Lower lobe of right lung (tissue), 2 donors: ENCODE results near the gene CREB3L2. TPM values are rescaled to one million over a fixed set of nuclear protein-coding genes. Genes with fewer than 3 reads are reported as not detected.

ENCODE experiments used
- ATAC-seq, 2 donors: fragments of 200-7000 bp; cut with Tn5 transposase; one replicate each; pipeline ENCODE4 v1.9.1; 2020 to 2022; ENCODE audit warnings: mild to moderate bottlenecking in 2 of 2, moderate library complexity in 2 of 2
- DNase-seq: peaks from one replicate; pipeline ENCODE4 v3.0.0-alpha.2; 2020
- H3K27ac ChIP-seq: fragments of 200-600 bp; one replicate; pipeline ENCODE4 v1.8.0; 2022
- H3K27me3 ChIP-seq: fragments of 200-600 bp; one replicate; pipeline ENCODE4 v1.8.0; 2022; ENCODE audit warnings: low read depth
- H3K36me3 ChIP-seq: fragments of 200-600 bp; one replicate; pipeline ENCODE4 v1.8.0; 2022; ENCODE audit warnings: mild to moderate bottlenecking
- H3K4me1 ChIP-seq: fragments of 200-600 bp; one replicate; pipeline ENCODE4 v1.8.0; 2022
- H3K4me3 ChIP-seq: fragments of 200-600 bp; one replicate; pipeline ENCODE4 v1.8.0; 2022; ENCODE audit warnings: mild to moderate bottlenecking
- H3K9me3 ChIP-seq: fragments of 200-600 bp; one replicate; pipeline ENCODE4 v1.8.0; 2022
- intact Hi-C: fragments of 100-400 bp; cut with DNase I; formaldehyde crosslinking; loops from one replicate; pipeline ENCODE4 v1.11.0; 2022
- total RNA-seq: library from RNA; stranded (reverse); fragmentation: NEBNext Ultra II Directional; extraction: Animal tissue kit (Norgen Biotek cat#: 25700); gene quantifications from one replicate; pipeline ENCODE4 v1.2.1, GENCODE V29; 2021
- TF ChIP-seq, protein P1 (sequence below): fragments of 200-600 bp; IDR thresholded peaks from one replicate; pipeline ENCODE4 v1.8.0; 2022; ENCODE audit warnings: antibody characterized with exemption, mild to moderate bottlenecking
- donor health status: DM: no; HTN: yes; CAD: no; lungs with severe emphysema.

CREB3L2 gene
- total RNA-seq, 1 donor from 2014 or later, result 48.9 TPM

DNA sequence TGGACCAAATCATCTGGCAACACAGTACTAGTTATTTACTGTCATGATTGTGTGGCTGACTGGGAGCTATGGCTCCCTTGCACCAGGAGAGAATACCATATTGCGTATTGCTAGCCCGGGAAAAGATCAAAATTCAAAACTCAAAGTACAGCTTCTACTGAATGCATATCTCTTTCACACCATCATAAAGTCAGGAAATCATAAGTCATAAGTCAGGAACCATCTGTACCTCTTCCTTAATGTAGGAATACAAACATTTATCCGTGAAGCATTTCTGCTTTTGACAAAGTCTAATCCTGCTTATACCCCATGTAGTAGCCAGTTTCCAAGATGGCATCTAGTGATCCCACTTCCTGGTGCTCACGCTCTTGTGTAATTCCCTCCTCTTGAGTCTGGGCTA lies 2.2 kb upstream of the CREB3L2 start:
- no peaks in the 10 kb centered on the region for H3K9me3 ChIP-seq
- no peak for ATAC-seq
- no peaks in the 10 kb centered on the region for H3K27me3 ChIP-seq
- no peak for DNase-seq
- no peaks in the 10 kb centered on the region for H3K36me3 ChIP-seq
- H3K4me1 ChIP-seq, result peaks cover 21% of the 10 kb centered on the region
- TF ChIP-seq, protein P1, sequence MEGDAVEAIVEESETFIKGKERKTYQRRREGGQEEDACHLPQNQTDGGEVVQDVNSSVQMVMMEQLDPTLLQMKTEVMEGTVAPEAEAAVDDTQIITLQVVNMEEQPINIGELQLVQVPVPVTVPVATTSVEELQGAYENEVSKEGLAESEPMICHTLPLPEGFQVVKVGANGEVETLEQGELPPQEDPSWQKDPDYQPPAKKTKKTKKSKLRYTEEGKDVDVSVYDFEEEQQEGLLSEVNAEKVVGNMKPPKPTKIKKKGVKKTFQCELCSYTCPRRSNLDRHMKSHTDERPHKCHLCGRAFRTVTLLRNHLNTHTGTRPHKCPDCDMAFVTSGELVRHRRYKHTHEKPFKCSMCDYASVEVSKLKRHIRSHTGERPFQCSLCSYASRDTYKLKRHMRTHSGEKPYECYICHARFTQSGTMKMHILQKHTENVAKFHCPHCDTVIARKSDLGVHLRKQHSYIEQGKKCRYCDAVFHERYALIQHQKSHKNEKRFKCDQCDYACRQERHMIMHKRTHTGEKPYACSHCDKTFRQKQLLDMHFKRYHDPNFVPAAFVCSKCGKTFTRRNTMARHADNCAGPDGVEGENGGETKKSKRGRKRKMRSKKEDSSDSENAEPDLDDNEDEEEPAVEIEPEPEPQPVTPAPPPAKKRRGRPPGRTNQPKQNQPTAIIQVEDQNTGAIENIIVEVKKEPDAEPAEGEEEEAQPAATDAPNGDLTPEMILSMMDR, result no peak
- H3K4me3 ChIP-seq, result no peak overlapping the region
- intact Hi-C loops, result no loop called here
- no peak overlapping the region for H3K27ac ChIP-seq

DNA sequence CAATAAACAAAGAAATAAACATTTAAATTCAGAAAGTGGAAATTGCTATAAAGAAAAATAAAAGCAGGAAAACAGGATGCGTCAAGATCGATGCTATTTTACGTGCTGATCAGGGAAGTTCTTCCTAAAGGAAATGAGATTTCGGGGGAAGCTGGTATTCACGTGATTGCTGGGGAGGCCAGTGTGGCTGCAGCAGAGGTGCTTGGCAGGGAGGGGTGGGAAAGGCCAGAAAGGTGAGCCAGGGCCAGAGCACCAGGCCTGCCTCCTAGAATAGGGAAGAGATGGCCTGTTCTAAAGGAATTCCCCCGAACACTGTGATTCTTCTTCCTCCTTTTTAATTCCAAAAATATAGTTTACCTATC lies 923 bp upstream of the CREB3L2 start:
- peak overlapping the region; percentile 8 for H3K4me3 ChIP-seq
- H3K36me3 ChIP-seq, result no peaks in the 10 kb centered on the region
- ATAC-seq (no peak), DNase-seq (no peak)
- peaks cover 27% of the 10 kb centered on the region for H3K4me1 ChIP-seq
- intact Hi-C loops, result no loop called here
- TF ChIP-seq, protein P1, result no peak
- no peaks in the 10 kb centered on the region for H3K9me3 ChIP-seq
- H3K27ac ChIP-seq, result no peak overlapping the region
- H3K27me3 ChIP-seq, result no peaks in the 10 kb centered on the region

DNA sequence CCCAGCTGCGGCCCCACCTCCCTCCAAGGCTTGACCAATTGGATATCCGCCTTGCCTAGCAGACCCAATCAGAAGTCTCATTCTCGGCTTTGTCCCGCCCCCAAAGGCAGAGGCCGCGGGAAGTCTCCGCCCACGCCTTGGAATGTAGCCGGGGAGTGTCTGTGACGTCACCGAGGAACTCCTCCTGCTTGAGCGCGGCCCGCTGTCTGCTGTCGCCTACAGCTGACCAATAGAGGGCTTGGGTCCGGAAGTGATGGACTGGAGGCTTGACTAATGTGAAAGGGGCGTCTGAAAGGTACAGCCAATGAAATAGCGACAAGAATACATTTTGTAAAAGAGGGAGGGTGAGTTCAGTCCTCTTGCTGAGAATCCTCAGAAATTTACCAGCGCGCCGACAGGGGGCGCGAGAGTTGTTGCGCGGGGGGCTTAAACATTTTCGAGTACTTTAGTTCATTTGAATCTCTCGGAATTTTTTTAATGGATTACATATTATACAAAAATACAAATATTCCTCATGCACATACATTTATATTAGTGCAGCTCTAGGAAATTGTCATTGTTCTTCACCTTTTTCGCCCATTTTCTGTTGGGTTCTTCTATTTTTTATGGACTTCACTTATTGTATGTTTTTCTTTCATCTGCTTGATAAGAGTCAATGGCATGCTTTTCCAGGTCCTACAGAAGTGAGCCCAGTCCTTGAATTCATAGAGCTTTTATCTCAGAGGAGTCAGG lies 376 bp upstream of the CREB3L2 start:
- Histone ChIP-seq H3K9me3 (no peaks in the 10 kb centered on the region), H3K27me3 (no peaks in the 10 kb centered on the region), H3K4me1 (peaks cover 30% of the 10 kb centered on the region), H3K27ac (peak overlapping the region; percentile 96), H3K4me3 (peak overlapping the region; percentile 91), H3K36me3 (no peaks in the 10 kb centered on the region)
- intact Hi-C loops, result no loop called here
- TF ChIP-seq, protein P1, result peak; percentile 91
- DNase-seq (peak; percentile 98), ATAC-seq (peak; percentile 98)

DNA sequence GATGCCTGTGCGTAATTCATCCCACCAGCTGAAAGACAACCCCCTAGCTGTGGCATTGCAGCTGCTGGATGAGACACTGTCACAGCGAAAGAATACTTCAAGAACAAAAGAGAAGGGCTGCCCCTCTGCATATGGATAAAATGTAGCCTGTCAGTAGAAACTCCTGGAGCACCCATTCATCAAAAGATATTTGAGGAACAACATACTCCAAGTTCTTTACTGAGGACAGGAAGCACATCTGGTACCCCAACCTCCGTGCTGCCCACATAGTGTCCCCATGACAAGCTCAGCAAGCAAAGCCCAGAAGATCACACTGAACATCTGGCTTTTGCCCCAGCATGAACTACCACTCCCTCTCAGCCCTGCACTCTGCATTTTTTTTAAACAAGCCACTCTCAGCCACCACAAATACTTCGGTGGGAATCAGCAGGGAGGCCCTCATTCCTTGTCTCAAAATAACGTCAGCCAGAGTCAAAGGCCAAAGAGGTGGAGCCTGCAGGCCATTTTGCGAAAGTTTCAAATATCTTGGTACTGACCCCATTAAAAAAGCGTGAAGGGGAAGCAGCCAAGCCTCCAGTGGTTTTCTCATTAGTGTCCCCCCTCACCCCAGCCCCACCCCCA lies 1.7 kb downstream of the CREB3L2 start:
- no peaks in the 10 kb centered on the region for H3K9me3 ChIP-seq
- H3K36me3 ChIP-seq, result no peaks in the 10 kb centered on the region
- DNase-seq, result no peak
- TF ChIP-seq, protein P1, result no peak
- peaks cover 50% of the 10 kb centered on the region for H3K4me1 ChIP-seq
- H3K4me3 ChIP-seq, result peak overlapping the region; percentile 91
- H3K27me3 ChIP-seq, result no peaks in the 10 kb centered on the region
- intact Hi-C loops, result no loop called here
- ATAC-seq, result peak; percentile 0 to 3
- H3K27ac ChIP-seq, result peak overlapping the region; percentile 72

DNA sequence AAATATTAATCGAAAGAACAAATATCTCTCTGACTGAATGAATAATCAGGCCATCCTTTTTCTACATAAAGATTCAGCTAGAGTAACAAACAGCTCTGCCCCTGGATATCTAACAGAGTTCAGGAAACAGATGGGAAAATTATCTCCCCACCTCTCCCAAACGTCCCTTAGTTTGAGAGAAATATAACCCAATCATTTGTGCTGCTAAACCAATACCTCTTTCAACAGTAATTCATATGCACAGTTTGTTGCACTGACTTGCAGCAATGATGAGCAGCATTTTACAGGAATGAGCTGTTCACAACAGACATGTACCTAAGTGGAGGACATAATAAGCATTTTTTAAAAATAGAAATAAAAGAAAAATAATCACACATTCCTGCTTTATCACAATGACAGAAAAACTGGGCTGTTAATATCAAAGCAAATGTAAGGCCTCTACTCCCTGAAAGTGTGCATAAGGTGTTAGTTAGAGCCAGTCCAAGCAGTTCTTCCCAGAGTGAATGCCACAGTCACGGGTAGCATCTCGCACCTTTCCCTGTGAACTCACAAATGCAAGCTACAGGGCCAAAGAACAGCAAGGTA lies 2.3 kb downstream of the CREB3L2 start:
- Histone ChIP-seq H3K27me3 (no peaks in the 10 kb centered on the region), H3K4me3 (peak overlapping the region; percentile 91), H3K9me3 (no peaks in the 10 kb centered on the region), H3K4me1 (peaks cover 50% of the 10 kb centered on the region), H3K27ac (peak overlapping the region; percentile 72), H3K36me3 (no peaks in the 10 kb centered on the region)
- TF ChIP-seq, protein P1, result no peak
- intact Hi-C loops, result no loop called here
- ATAC-seq, result no peak
- DNase-seq, result no peak
